HepG2 (cell line): ENCODE results near the gene PROCR.

Experiments
- JUN ChIP-seq: sonication (generic); formaldehyde crosslinking; IDR thresholded peaks from 2 replicates; pipeline ENCODE4 v1.4.0; 2020; ENCODE audit warnings: mild to moderate bottlenecking, missing genetic modification reagents
- NFKBIZ ChIP-seq: IDR thresholded peaks from 2 replicates; pipeline ENCODE4 v1.6.1; 2018; ENCODE audit warnings: missing genetic modification reagents, missing compliant biosample characterization
- PTBP1 ChIP-seq: fragments of 200-400 bp; formaldehyde crosslinking; IDR thresholded peaks from 2 replicates; pipeline ENCODE4 v1.6.1; 2018; ENCODE audit warnings: low read length, low read depth; ENCODE audit not compliant: poor library complexity, severe bottlenecking
- ZNF205 ChIP-seq: IDR thresholded peaks from 2 replicates; pipeline ENCODE4 v1.6.1; 2018; ENCODE audit warnings: missing biosample characterization, missing genetic modification reagents
- ZNF24 ChIP-seq: fragments of 450-650 bp; IDR thresholded peaks from 2 replicates; pipeline ENCODE4 v1.6.1; 2017; ENCODE audit warnings: antibody characterized with exemption, mild to moderate bottlenecking
- ZNF768 ChIP-seq: sonication (generic); formaldehyde crosslinking; IDR thresholded peaks from 2 replicates; pipeline ENCODE4 v1.4.0; 2020; ENCODE audit warnings: missing genetic modification reagents
- ZNF839 ChIP-seq: sonication (generic); formaldehyde crosslinking; IDR thresholded peaks from 2 replicates; pipeline ENCODE4 v1.4.0; 2020; ENCODE audit warnings: missing genetic modification reagents, mild to moderate bottlenecking, borderline replicate concordance
- TF ChIP-seq, protein P1 (sequence below): sonication (generic); formaldehyde crosslinking; IDR thresholded peaks from 2 replicates; pipeline ENCODE4 v1.5.0; 2020; ENCODE audit warnings: mild to moderate bottlenecking, missing genetic modification reagents, borderline replicate concordance
- TF ChIP-seq, protein P2 (sequence below): sonication (generic); formaldehyde crosslinking; IDR thresholded peaks from 2 replicates; pipeline ENCODE4 v1.4.0; 2020; ENCODE audit warnings: missing genetic modification reagents, borderline replicate concordance
- TF ChIP-seq, protein P3 (sequence below): sonication (generic); formaldehyde crosslinking; IDR thresholded peaks from 2 replicates; pipeline ENCODE4 v1.4.0; 2020; ENCODE audit warnings: missing genetic modification reagents
- TF ChIP-seq, protein P4 (sequence below): IDR thresholded peaks from 2 replicates; pipeline ENCODE4 v1.6.1; 2016; ENCODE audit warnings: low read depth, borderline replicate concordance
- TF ChIP-seq, protein P5 (sequence below): sonication (generic); formaldehyde crosslinking; IDR thresholded peaks from 2 replicates; pipeline ENCODE4 v1.5.0; 2020; ENCODE audit warnings: mild to moderate bottlenecking, missing genetic modification reagents, moderate library complexity

DNA sequence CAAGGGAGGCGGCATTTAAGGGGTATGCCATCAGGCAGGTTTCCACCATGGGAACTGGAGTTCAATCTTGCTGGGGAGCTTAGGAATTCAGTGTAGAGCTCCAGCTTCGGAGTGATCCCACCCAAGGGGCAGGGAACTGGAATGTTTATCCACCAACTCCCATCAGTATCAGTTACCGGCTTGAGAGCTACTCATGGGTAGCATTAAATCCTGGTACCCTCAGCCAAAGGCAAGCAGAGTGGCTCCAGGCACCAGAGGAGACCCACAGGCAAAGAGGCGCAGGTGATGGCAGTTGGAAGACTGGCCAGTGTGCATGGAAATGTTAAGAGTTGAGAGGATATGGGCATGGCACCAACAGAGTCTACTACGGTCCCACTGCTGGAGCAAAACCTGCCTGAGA lies 38.8 kb upstream of the PROCR start:
- no peak for TF ChIP-seq ZNF205
- TF ChIP-seq, protein P1, sequence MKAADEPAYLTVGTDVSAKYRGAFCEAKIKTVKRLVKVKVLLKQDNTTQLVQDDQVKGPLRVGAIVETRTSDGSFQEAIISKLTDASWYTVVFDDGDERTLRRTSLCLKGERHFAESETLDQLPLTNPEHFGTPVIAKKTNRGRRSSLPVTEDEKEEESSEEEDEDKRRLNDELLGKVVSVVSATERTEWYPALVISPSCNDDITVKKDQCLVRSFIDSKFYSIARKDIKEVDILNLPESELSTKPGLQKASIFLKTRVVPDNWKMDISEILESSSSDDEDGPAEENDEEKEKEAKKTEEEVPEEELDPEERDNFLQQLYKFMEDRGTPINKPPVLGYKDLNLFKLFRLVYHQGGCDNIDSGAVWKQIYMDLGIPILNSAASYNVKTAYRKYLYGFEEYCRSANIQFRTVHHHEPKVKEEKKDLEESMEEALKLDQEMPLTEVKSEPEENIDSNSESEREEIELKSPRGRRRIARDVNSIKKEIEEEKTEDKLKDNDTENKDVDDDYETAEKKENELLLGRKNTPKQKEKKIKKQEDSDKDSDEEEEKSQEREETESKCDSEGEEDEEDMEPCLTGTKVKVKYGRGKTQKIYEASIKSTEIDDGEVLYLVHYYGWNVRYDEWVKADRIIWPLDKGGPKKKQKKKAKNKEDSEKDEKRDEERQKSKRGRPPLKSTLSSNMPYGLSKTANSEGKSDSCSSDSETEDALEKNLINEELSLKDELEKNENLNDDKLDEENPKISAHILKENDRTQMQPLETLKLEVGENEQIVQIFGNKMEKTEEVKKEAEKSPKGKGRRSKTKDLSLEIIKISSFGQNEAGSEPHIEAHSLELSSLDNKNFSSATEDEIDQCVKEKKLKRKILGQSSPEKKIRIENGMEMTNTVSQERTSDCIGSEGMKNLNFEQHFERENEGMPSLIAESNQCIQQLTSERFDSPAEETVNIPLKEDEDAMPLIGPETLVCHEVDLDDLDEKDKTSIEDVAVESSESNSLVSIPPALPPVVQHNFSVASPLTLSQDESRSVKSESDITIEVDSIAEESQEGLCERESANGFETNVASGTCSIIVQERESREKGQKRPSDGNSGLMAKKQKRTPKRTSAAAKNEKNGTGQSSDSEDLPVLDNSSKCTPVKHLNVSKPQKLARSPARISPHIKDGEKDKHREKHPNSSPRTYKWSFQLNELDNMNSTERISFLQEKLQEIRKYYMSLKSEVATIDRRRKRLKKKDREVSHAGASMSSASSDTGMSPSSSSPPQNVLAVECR (CRISPR knock-in tag), result no peak
- TF ChIP-seq ZNF24, result no peak
- TF ChIP-seq, protein P2, sequence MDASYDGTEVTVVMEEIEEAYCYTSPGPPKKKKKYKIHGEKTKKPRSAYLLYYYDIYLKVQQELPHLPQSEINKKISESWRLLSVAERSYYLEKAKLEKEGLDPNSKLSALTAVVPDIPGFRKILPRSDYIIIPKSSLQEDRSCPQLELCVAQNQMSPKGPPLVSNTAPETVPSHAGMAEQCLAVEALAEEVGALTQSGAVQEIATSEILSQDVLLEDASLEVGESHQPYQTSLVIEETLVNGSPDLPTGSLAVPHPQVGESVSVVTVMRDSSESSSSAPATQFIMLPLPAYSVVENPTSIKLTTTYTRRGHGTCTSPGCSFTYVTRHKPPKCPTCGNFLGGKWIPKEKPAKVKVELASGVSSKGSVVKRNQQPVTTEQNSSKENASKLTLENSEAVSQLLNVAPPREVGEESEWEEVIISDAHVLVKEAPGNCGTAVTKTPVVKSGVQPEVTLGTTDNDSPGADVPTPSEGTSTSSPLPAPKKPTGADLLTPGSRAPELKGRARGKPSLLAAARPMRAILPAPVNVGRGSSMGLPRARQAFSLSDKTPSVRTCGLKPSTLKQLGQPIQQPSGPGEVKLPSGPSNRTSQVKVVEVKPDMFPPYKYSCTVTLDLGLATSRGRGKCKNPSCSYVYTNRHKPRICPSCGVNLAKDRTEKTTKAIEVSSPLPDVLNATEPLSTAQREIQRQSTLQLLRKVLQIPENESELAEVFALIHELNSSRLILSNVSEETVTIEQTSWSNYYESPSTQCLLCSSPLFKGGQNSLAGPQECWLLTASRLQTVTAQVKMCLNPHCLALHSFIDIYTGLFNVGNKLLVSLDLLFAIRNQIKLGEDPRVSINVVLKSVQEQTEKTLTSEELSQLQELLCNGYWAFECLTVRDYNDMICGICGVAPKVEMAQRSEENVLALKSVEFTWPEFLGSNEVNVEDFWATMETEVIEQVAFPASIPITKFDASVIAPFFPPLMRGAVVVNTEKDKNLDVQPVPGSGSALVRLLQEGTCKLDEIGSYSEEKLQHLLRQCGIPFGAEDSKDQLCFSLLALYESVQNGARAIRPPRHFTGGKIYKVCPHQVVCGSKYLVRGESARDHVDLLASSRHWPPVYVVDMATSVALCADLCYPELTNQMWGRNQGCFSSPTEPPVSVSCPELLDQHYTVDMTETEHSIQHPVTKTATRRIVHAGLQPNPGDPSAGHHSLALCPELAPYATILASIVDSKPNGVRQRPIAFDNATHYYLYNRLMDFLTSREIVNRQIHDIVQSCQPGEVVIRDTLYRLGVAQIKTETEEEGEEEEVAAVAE, result no peak
- TF ChIP-seq, protein P3, sequence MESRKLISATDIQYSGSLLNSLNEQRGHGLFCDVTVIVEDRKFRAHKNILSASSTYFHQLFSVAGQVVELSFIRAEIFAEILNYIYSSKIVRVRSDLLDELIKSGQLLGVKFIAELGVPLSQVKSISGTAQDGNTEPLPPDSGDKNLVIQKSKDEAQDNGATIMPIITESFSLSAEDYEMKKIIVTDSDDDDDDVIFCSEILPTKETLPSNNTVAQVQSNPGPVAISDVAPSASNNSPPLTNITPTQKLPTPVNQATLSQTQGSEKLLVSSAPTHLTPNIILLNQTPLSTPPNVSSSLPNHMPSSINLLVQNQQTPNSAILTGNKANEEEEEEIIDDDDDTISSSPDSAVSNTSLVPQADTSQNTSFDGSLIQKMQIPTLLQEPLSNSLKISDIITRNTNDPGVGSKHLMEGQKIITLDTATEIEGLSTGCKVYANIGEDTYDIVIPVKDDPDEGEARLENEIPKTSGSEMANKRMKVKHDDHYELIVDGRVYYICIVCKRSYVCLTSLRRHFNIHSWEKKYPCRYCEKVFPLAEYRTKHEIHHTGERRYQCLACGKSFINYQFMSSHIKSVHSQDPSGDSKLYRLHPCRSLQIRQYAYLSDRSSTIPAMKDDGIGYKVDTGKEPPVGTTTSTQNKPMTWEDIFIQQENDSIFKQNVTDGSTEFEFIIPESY (CRISPR knock-in tag), result no peak
- TF ChIP-seq JUN (CRISPR knock-in tag), result no peak
- no peak for TF ChIP-seq ZNF839 (CRISPR knock-in tag)
- TF ChIP-seq, protein P4, sequence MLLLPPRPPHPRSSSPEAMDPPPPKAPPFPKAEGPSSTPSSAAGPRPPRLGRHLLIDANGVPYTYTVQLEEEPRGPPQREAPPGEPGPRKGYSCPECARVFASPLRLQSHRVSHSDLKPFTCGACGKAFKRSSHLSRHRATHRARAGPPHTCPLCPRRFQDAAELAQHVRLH (CRISPR knock-in tag), result no peak
- no peak for TF ChIP-seq NFKBIZ (CRISPR knock-in tag)
- TF ChIP-seq, protein P5, sequence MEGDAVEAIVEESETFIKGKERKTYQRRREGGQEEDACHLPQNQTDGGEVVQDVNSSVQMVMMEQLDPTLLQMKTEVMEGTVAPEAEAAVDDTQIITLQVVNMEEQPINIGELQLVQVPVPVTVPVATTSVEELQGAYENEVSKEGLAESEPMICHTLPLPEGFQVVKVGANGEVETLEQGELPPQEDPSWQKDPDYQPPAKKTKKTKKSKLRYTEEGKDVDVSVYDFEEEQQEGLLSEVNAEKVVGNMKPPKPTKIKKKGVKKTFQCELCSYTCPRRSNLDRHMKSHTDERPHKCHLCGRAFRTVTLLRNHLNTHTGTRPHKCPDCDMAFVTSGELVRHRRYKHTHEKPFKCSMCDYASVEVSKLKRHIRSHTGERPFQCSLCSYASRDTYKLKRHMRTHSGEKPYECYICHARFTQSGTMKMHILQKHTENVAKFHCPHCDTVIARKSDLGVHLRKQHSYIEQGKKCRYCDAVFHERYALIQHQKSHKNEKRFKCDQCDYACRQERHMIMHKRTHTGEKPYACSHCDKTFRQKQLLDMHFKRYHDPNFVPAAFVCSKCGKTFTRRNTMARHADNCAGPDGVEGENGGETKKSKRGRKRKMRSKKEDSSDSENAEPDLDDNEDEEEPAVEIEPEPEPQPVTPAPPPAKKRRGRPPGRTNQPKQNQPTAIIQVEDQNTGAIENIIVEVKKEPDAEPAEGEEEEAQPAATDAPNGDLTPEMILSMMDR (CRISPR knock-in tag), result no peak
- no peak for TF ChIP-seq ZNF768
- TF ChIP-seq PTBP1, result no peak
